RWPE2 (cell line): Measurements from ENCODE around the gene PEAK3.

Source experiments
- ATAC-seq: fragments of 200-7000 bp; cut with Tn5 transposase; 3 replicates; pipeline ENCODE4 v1.9.1; 2021; ENCODE audit warnings: low read depth
- DNase-seq: peaks from one replicate; pipeline ENCODE4 v3.0.0-alpha.2; 2020; ENCODE audit warnings: low spot score
- H3K27ac ChIP-seq: fragments of 450-650 bp; 2 replicates; pipeline ENCODE4 v1.5.1; 2017; ENCODE audit warnings: mild to moderate bottlenecking; ENCODE audit not compliant: poor library complexity, severe bottlenecking
- H3K27me3 ChIP-seq: fragments of 250-450 bp; sonication (Bioruptor Pico); 2 replicates; pipeline ENCODE4 v1.5.1; 2021; ENCODE audit warnings: mild to moderate bottlenecking, moderate library complexity; ENCODE audit not compliant: insufficient read depth, poor library complexity, severe bottlenecking
- H3K36me3 ChIP-seq: fragments of 250-450 bp; sonication (Bioruptor Pico); 2 replicates; pipeline ENCODE4 v1.5.1; 2020; ENCODE audit warnings: low read depth, mild to moderate bottlenecking, moderate library complexity
- H3K4me1 ChIP-seq: fragments of 250-450 bp; sonication (Bioruptor Pico); 2 replicates; pipeline ENCODE4 v1.5.1; 2021; ENCODE audit warnings: mild to moderate bottlenecking, moderate library complexity; ENCODE audit not compliant: insufficient read depth, poor library complexity, severe bottlenecking
- H3K4me3 ChIP-seq: fragments of 250-450 bp; sonication (Bioruptor Pico); 2 replicates; pipeline ENCODE4 v1.5.1; 2021; ENCODE audit warnings: mild to moderate bottlenecking, moderate library complexity; ENCODE audit not compliant: severe bottlenecking
- H3K9me3 ChIP-seq: fragments of 250-450 bp; sonication (Bioruptor Pico); 2 replicates; pipeline ENCODE4 v1.5.1; 2021; ENCODE audit warnings: mild to moderate bottlenecking, moderate library complexity; ENCODE audit not compliant: severe bottlenecking
- TF ChIP-seq, protein P1 (sequence below): fragments of 450-650 bp; IDR thresholded peaks from one replicate; pipeline ENCODE4 v1.5.1; 2017; ENCODE audit warnings: mild to moderate bottlenecking, moderate library complexity; ENCODE audit not compliant: poor library complexity, severe bottlenecking

The PEAK3 gene

GRCh38 chr19:2306281-2306806 is 24.4 kb upstream of the PEAK3 start:
- TF ChIP-seq, protein P1, sequence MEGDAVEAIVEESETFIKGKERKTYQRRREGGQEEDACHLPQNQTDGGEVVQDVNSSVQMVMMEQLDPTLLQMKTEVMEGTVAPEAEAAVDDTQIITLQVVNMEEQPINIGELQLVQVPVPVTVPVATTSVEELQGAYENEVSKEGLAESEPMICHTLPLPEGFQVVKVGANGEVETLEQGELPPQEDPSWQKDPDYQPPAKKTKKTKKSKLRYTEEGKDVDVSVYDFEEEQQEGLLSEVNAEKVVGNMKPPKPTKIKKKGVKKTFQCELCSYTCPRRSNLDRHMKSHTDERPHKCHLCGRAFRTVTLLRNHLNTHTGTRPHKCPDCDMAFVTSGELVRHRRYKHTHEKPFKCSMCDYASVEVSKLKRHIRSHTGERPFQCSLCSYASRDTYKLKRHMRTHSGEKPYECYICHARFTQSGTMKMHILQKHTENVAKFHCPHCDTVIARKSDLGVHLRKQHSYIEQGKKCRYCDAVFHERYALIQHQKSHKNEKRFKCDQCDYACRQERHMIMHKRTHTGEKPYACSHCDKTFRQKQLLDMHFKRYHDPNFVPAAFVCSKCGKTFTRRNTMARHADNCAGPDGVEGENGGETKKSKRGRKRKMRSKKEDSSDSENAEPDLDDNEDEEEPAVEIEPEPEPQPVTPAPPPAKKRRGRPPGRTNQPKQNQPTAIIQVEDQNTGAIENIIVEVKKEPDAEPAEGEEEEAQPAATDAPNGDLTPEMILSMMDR, result no peak
- Histone ChIP-seq H3K4me3 (no peak overlapping the region), H3K9me3 (no peaks in the 10 kb centered on the region), H3K4me1 (no peaks in the 10 kb centered on the region), H3K36me3 (no peaks in the 10 kb centered on the region), H3K27ac (no peak overlapping the region), H3K27me3 (peaks cover 6% of the 10 kb centered on the region)
- ATAC-seq, result no peak
- DNase-seq, result no peak

DNA sequence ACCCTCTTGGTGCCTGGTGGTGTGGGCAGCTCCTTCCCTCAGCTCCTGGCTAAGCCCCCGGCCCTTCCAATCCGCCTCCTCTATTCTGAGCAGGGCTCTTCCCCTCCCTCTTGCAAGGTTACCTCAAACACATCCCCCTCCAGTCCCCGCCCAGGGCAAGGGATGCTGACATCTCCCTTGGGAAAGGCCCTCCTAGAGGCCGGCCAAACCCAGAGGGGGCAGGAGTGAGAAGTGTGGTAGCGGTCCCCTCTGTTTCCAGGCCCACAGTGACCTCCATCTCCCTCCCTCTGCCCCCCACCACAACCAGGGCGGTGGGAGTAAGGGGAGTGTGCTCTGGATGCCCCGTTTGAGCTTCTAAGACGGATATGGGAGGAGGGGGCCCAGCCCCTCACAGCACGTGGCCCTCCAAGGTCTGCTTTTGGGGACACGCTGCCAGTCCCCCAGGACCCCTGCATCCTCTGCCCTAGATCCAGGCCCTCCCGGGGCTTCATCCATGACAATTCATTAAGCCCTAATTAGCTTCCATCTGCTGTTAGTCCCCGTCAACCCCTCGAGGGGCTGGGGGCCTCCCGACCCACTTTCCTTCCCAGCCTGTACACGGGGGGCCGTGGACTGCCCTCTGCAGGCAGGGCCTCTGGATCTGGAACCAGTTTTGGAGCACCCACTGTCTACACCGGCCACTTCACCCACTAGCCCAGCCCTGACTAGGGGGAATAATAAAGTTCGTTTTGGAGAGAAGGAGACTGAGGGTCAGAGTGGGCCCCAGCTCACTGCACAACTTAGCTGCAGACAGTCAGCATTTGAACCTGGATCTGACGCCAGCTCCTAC is 23.7 kb upstream of the PEAK3 start:
- ATAC-seq, result no peak
- H3K27me3 ChIP-seq, result peaks cover 6% of the 10 kb centered on the region

GRCh38 chr19:2303211-2303798 is 21.3 kb upstream of the PEAK3 start:
- TF ChIP-seq, protein P1, result no peak
- Histone ChIP-seq H3K27me3 (peaks cover 6% of the 10 kb centered on the region), H3K4me3 (no peak overlapping the region), H3K36me3 (no peaks in the 10 kb centered on the region), H3K4me1 (no peaks in the 10 kb centered on the region), H3K27ac (no peak overlapping the region), H3K9me3 (no peaks in the 10 kb centered on the region)
- DNase-seq, result no peak
- ATAC-seq, result no peak

More for the DNA sequence above, 23.7 kb upstream of the PEAK3 start:
- Histone ChIP-seq H3K36me3 (no peaks in the 10 kb centered on the region), H3K9me3 (no peaks in the 10 kb centered on the region), H3K4me1 (no peaks in the 10 kb centered on the region), H3K4me3 (no peak overlapping the region), H3K27ac (no peak overlapping the region)
- TF ChIP-seq, protein P1, result no peak
- no peak for DNase-seq

DNA sequence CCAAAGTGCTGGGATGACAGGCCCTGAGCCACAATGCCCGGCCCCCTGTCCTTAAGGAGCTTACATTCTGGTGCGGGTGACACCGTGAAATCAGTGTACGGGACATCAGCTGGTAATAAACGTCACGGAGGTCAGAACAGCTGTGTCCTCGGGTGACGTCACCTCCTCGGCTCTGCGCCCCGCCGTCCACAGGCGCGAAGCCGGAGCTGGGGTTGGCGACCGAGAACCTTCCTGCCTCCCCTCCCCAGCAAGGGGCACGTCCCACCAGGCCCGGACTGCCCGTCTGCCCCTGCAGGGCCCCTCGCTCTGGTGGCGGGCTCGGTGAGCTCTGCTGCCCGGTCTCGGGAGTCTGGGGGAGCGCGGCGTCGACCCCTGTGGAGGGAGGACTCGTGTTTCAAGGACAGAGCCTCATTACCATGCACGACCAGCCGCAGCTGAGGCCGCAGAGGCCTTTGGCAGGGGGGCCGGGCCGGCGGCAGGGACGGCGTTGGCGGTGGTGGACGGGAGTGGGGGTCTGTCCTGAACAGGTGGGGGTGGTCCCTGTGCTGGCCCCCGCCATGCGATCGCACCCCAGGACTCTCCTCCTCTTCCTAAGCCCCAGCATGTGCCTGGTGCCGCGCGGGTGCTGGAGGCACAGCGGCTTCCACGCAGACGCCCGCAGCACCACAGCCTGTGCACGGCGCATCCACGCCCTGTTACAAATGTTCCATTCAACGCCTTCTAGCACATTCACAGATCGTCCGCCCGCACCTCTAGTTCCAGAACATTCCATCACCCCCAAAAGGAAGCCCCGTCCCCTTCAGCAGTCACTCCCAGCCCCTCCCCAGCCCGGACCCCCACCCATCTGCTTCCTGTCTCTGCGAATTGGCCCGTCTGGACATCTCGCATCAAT is 20.6 kb upstream of the PEAK3 start:
- no peak overlapping the region for H3K27ac ChIP-seq
- DNase-seq (no peak), ATAC-seq (no peak)
- H3K4me3 ChIP-seq, result no peak overlapping the region
- peaks cover 4% of the 10 kb centered on the region for H3K27me3 ChIP-seq
- no peaks in the 10 kb centered on the region for H3K36me3 ChIP-seq
- H3K9me3 ChIP-seq, result no peaks in the 10 kb centered on the region
- H3K4me1 ChIP-seq, result no peaks in the 10 kb centered on the region
- TF ChIP-seq, protein P1, result no peak
